ENCODE results near the gene MUC5AC. TPM values are rescaled to one million over a fixed set of nuclear protein-coding genes. Genes with fewer than 3 reads are reported as not detected.
"Not testable (repeated sequence)": the region's sequence is repeated elsewhere in the genome, so short reads cannot be mapped to it uniquely, and the experiment has no call there.

The MUC5AC gene
- total RNA-seq, 4 donors from 2014 or later, result not detected

GRCh38 chr11:1109918-1110705 lies 47.6 kb upstream of the MUC5AC start:
- in situ Hi-C loops (cut with MboI; ENCODE audit: low pct_ligation_motif_present in 1 of 4, low pct_unique_long_range_greater_than_20kb in 1 of 4, low sequenced_read_pairs in 3 of 4) (no loop called here), intact Hi-C loops (cut with DNase I; ENCODE audit: low total_unique reads) (no loop called here)
- Histone ChIP-seq H3K27me3 (no peaks in the 10 kb centered on the region), H3K4me1 (no peaks in the 10 kb centered on the region), H3K36me3 (no peaks in the 10 kb centered on the region), H3K27ac (no peak overlapping the region), H3K4me3 (no peak overlapping the region), H3K9me3 (no peaks in the 10 kb centered on the region)
- DNase-seq, result no peak
- WGBS, 2 donors (ENCODE audit: low coverage in 1 of 2), result 85% methylated on average over 38 of the region's 39 CpGs; no CpG with 5 or more reads in 1 of the 2 donors
- TF ChIP-seq POLR2AphosphoS5 (IDR thresholded peaks at IDR 0.05), result peak in 1 of 3 donors; percentile 17
- no peak for TF ChIP-seq POLR2A (IDR thresholded peaks at IDR 0.05)

DNA sequence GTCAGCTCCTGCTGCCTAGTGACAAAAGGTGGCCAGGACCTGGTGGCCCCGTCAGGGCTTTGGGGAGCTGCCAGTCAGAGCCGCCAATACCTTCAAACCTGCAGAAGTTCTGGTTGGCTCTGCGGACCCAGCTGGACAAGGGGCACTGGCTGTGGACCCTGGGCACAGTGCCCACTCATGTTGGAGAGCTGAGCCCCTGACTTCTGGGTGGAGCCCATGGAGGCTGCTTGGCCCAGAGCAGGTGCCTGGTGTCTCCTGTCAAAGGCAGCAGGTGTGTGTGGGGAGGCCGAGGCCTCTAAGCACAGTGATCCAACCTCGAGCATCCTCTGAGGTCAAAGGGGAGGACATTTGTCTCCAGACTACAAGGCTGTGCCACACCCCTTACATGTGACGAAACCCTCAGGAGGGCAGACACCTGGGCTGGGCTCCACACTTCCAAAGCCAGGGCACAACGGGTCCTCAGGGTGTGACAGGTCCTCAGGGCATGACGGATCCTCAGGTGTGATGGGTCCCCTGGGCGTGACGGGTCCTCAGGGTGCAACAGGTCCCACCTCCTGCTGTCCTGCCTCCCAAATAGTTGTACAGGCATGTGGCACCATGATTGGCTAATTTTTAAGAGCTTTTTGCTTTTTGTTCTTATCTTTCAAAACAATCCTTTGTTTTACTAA lies 46.1 kb upstream of the MUC5AC start:
- WGBS, 2 donors (ENCODE audit: low coverage in 1 of 2), result 60 to 68% methylated on average over 1 to 10 of the region's 10 CpGs
- no peaks in the 10 kb centered on the region for H3K27me3 ChIP-seq
- no peak for DNase-seq
- H3K36me3 ChIP-seq, result no peaks in the 10 kb centered on the region
- H3K4me3 ChIP-seq, result no peak overlapping the region
- peak overlapping the region in 1 of 4 donors; percentile 36 for H3K27ac ChIP-seq
- H3K9me3 ChIP-seq, result no peaks in the 10 kb centered on the region
- H3K4me1 ChIP-seq, result no peaks in the 10 kb centered on the region
- in situ Hi-C loops (cut with MboI; ENCODE audit: low pct_ligation_motif_present in 1 of 4, low pct_unique_long_range_greater_than_20kb in 1 of 4, low sequenced_read_pairs in 3 of 4) (no loop called here), intact Hi-C loops (cut with DNase I; ENCODE audit: low total_unique reads) (no loop called here)
- TF ChIP-seq POLR2A (IDR thresholded peaks at IDR 0.05) (no peak), EP300 (IDR thresholded peaks at IDR 0.05; ENCODE audit: low read depth) (no peak), POLR2AphosphoS5 (IDR thresholded peaks at IDR 0.05) (no peak)
- TF ChIP-seq, protein P1, sequence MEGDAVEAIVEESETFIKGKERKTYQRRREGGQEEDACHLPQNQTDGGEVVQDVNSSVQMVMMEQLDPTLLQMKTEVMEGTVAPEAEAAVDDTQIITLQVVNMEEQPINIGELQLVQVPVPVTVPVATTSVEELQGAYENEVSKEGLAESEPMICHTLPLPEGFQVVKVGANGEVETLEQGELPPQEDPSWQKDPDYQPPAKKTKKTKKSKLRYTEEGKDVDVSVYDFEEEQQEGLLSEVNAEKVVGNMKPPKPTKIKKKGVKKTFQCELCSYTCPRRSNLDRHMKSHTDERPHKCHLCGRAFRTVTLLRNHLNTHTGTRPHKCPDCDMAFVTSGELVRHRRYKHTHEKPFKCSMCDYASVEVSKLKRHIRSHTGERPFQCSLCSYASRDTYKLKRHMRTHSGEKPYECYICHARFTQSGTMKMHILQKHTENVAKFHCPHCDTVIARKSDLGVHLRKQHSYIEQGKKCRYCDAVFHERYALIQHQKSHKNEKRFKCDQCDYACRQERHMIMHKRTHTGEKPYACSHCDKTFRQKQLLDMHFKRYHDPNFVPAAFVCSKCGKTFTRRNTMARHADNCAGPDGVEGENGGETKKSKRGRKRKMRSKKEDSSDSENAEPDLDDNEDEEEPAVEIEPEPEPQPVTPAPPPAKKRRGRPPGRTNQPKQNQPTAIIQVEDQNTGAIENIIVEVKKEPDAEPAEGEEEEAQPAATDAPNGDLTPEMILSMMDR (IDR thresholded peaks at IDR 0.05), result no peak

GRCh38 chr11:1112351-1113191 lies 45.2 kb upstream of the MUC5AC start:
- no peaks in the 10 kb centered on the region for H3K9me3 ChIP-seq
- WGBS, 2 donors (ENCODE audit: low coverage in 1 of 2), result 88% methylated on average over 10 of the region's 14 CpGs; no CpG with 5 or more reads in 1 of the 2 donors
- no peak for DNase-seq
- intact Hi-C loops (cut with DNase I; ENCODE audit: low total_unique reads) (no loop called here), in situ Hi-C loops (cut with MboI; ENCODE audit: low pct_ligation_motif_present in 1 of 4, low pct_unique_long_range_greater_than_20kb in 1 of 4, low sequenced_read_pairs in 3 of 4) (no loop called here)
- no peaks in the 10 kb centered on the region for H3K27me3 ChIP-seq
- TF ChIP-seq POLR2AphosphoS5 (IDR thresholded peaks at IDR 0.05), result peak in 1 of 3 donors; percentile 42
- TF ChIP-seq, protein P1 (IDR thresholded peaks at IDR 0.05), result no peak
- TF ChIP-seq POLR2A (IDR thresholded peaks at IDR 0.05), result peak; percentile 7
- no peak for TF ChIP-seq EP300 (IDR thresholded peaks at IDR 0.05; ENCODE audit: low read depth)
- no peaks in the 10 kb centered on the region for H3K4me1 ChIP-seq
- H3K4me3 ChIP-seq, result no peak overlapping the region
- H3K27ac ChIP-seq, result peak overlapping the region in 1 of 4 donors; percentile 36
- no peaks in the 10 kb centered on the region for H3K36me3 ChIP-seq

GRCh38 chr11:1113405-1114201 lies 44.1 kb upstream of the MUC5AC start:
- TF ChIP-seq POLR2A (IDR thresholded peaks at IDR 0.05) (no peak), EP300 (IDR thresholded peaks at IDR 0.05; ENCODE audit: low read depth) (no peak), POLR2AphosphoS5 (IDR thresholded peaks at IDR 0.05) (peak in 1 of 3 donors; percentile 10)
- Histone ChIP-seq H3K27me3 (no peaks in the 10 kb centered on the region), H3K4me3 (no peak overlapping the region), H3K36me3 (no peaks in the 10 kb centered on the region), H3K27ac (peak overlapping the region in 1 of 4 donors; percentile 17), H3K9me3 (no peaks in the 10 kb centered on the region), H3K4me1 (no peaks in the 10 kb centered on the region)
- in situ Hi-C loops (cut with MboI; ENCODE audit: low pct_ligation_motif_present in 1 of 4, low pct_unique_long_range_greater_than_20kb in 1 of 4, low sequenced_read_pairs in 3 of 4) (no loop called here), intact Hi-C loops (cut with DNase I; ENCODE audit: low total_unique reads) (no loop called here)
- no peak for DNase-seq
- 77 to 82% methylated on average over 8 to 35 of the region's 36 CpGs for WGBS, 2 donors (ENCODE audit: low coverage in 1 of 2)

- H3K36me3 ChIP-seq; H3K4me1 ChIP-seq; DNase-seq; H3K27me3 ChIP-seq; H3K9me3 ChIP-seq; H3K4me3 ChIP-seq; H3K27ac ChIP-seq; in situ Hi-C loops (cut with MboI; ENCODE audit: low pct_ligation_motif_present in 1 of 4, low pct_unique_long_range_greater_than_20kb in 1 of 4, low sequenced_read_pairs in 3 of 4); intact Hi-C loops (cut with DNase I; ENCODE audit: low total_unique reads): not testable (repeated sequence)
- WGBS, 2 donors (ENCODE audit: low coverage in 1 of 2), result 60 to 88% methylated on average over 2 to 6 of the region's 6 CpGs
These were observed 42.5 kb upstream of the MUC5AC start for GRCh38 chr11:1115292-1115691.

Measured in transverse colon (tissue), 4 donors.